Activated CD8-positive, alpha-beta memory T cell treated with anti-CD3 and anti-CD28 coated beads for 36 hours (primary cell): ENCODE results near the gene GATM. TPM values are rescaled to one million over a fixed set of nuclear protein-coding genes. Genes with fewer than 3 reads are reported as not detected.
"Not testable (repeated sequence)": the region's sequence is repeated elsewhere in the genome, so short reads cannot be mapped to it uniquely, and the experiment has no call there.

Experiments used
- CTCF ChIA-PET: fragments of 350-600 bp; sonication (Branson Sonifier 250); formaldehyde crosslinking; loops from one replicate; lab custom pipeline; 2021; ENCODE audit warnings: antibody characterized with exemption; lab: Charles Lee
- POLR2A ChIA-PET: fragments of 350-600 bp; sonication (Branson Sonifier 250); formaldehyde crosslinking; loops from one replicate; lab custom pipeline; 2021; ENCODE audit warnings: antibody characterized with exemption; lab: Charles Lee
- total RNA-seq, 2 experiments: library from RNA; stranded (reverse); gene quantifications; one replicate each; pipeline ENCODE4 v1.2.3, GENCODE V29; 2021

GATM gene
- total RNA-seq, 2 experiments from 2014 or later: 2.1 to 3.0 TPM

GRCh38 chr15:45393851-45394250 is 15.5 kb upstream of the GATM start:
- POLR2A ChIA-PET: no interaction called here
- CTCF ChIA-PET: no interaction called here

GRCh38 chr15:45392584-45392855 is 14.2 kb upstream of the GATM start:
- ChIA-PET POLR2A (no interaction called here), CTCF (interaction anchor here (1.0 to 1.4 kb wide), 2 partner anchors 10 kb away, joined by 3 read pairs; a partner anchor contains a TSS)

GRCh38 chr15:45391746-45392583 is 13.6 kb upstream of the GATM start:
- POLR2A ChIA-PET: no interaction called here
- CTCF ChIA-PET: interaction anchor here (1.4 kb wide), 1 partner anchor 10 kb away, joined by 3 read pairs; no protein-coding TSS in a partner anchor

- ChIA-PET POLR2A (no interaction called here), CTCF (no interaction called here)
Observed at GRCh38 chr15:45389351-45389750, 11.0 kb upstream of the GATM start.

GRCh38 chr15:45387380-45388007 is 9.2 kb upstream of the GATM start:
- CTCF ChIA-PET: no interaction called here
- POLR2A ChIA-PET: no interaction called here

- ChIA-PET POLR2A (no interaction called here), CTCF (no interaction called here)
Observed at GRCh38 chr15:45386974-45387373, 8.6 kb upstream of the GATM start.

- CTCF ChIA-PET: no interaction called here
- POLR2A ChIA-PET: no interaction called here
Observed at GRCh38 chr15:45386420-45386819, 8.1 kb upstream of the GATM start.

- CTCF ChIA-PET: no interaction called here
- POLR2A ChIA-PET: no interaction called here
Observed at GRCh38 chr15:45385590-45385989, 7.2 kb upstream of the GATM start.

GRCh38 chr15:45384700-45385099 is 6.4 kb upstream of the GATM start:
- ChIA-PET CTCF (no interaction called here), POLR2A (no interaction called here)

- POLR2A ChIA-PET: no interaction called here
- CTCF ChIA-PET: no interaction called here
Observed at GRCh38 chr15:45378913-45379262, 544 bp upstream of the GATM start.

- ChIA-PET POLR2A (no interaction called here), CTCF (interaction anchor here (1.0 to 1.4 kb wide), 3 partner anchors 22 to 260 kb away, joined by 3 to 4 read pairs (median 3); no protein-coding TSS in a partner anchor)
Observed at GRCh38 chr15:45377609-45378148, 665 bp downstream of the GATM start.

- CTCF ChIA-PET: interaction anchor here (1.0 to 1.4 kb wide), 4 partner anchors 23 to 259 kb away, joined by 3 to 4 read pairs (median 3); no protein-coding TSS in a partner anchor
- POLR2A ChIA-PET: no interaction called here
Observed at GRCh38 chr15:45376967-45377608, 1.3 kb downstream of the GATM start.

GRCh38 chr15:45376300-45376928 is 1.9 kb downstream of the GATM start:
- CTCF ChIA-PET: interaction anchor here (1.1 to 1.4 kb wide), 2 partner anchors 171 to 259 kb away, joined by 3 to 4 read pairs; no protein-coding TSS in a partner anchor
- POLR2A ChIA-PET: no interaction called here

GRCh38 chr15:45375836-45376235 is 2.5 kb downstream of the GATM start:
- ChIA-PET POLR2A (no interaction called here), CTCF (interaction anchor here (1.1 kb wide), 1 partner anchor 170 kb away, joined by 3 read pairs; no protein-coding TSS in a partner anchor)

GRCh38 chr15:45373976-45374375 is 4.4 kb downstream of the GATM start:
- ChIA-PET CTCF (no interaction called here), POLR2A (no interaction called here)

GRCh38 chr15:45372041-45372995 is 6.0 kb downstream of the GATM start:
- ChIA-PET POLR2A (interaction anchor here (0.7 kb wide), 2 partner anchors 30 to 772 kb away, joined by 3 read pairs; a partner anchor contains a TSS), CTCF (interaction anchor here (0.7 kb wide), 1 partner anchor 16 kb away, joined by 3 read pairs; no protein-coding TSS in a partner anchor)

GRCh38 chr15:45371546-45371945 is 6.8 kb downstream of the GATM start:
- CTCF ChIA-PET: no interaction called here
- POLR2A ChIA-PET: interaction anchor here (0.7 kb wide), 2 partner anchors 31 to 771 kb away, joined by 3 read pairs; a partner anchor contains a TSS

GRCh38 chr15:45370042-45370441 is 8.3 kb downstream of the GATM start:
- CTCF ChIA-PET, POLR2A ChIA-PET: not testable (repeated sequence)
